ENCODE results near the gene NFE2L1.
"Not testable (repeated sequence)": the region's sequence is repeated elsewhere in the genome, so short reads cannot be mapped to it uniquely, and the experiment has no call there.

The NFE2L1 gene

DNA sequence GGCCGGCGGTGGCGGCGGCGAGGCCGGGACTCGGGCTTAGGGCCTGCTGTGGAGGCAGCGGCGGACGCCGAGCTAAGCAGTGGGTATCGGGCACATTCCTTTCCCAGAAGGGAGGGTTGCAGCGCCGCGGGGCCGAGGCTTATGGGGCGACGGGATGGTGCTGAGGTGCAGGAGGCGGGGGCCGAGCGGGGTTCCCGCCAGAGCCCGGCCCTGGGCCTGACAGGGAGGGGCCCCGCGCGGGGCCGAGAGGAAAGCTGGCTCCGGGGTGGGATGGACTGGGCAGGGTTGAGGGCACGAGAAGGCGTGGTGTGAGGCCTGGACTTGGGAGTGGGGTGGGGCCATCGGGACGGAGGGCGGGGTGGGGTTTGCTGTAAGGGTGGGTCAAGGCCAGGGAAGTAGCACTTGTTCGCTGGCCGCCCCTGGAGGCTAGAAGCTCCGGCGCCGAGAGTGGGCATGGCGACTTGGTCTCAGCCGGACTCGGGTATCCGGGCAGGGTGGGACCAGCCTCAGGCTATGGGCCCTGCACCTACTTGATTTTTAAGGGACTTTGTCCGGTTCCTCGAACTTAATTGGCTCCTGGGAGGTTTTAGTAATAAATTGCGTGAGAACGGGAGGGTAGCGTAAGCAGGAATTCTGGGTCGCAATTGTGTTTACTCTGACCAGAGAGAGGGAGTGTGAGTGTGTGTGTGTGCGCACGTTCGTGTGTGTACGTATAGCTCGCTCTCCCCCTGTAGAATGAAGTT, 396 bp downstream of the NFE2L1 start:
- DNase-seq (ENCODE audit: low spot score) = peak; percentile 88

DNA sequence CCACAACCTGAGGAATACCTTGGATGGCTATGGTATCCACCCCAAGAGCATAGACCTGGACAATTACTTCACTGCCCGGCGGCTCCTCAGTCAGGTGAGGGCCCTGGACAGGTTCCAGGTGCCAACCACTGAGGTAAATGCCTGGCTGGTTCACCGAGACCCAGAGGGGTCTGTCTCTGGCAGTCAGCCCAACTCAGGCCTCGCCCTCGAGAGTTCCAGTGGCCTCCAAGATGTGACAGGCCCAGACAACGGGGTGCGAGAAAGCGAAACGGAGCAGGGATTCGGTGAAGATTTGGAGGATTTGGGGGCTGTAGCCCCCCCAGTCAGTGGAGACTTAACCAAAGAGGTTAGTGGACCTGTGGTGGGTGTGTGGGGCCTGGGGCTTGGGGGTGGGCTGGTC, 3.1 kb downstream of the NFE2L1 start:
- DNase-seq (ENCODE audit: low spot score) = no peak

DNA sequence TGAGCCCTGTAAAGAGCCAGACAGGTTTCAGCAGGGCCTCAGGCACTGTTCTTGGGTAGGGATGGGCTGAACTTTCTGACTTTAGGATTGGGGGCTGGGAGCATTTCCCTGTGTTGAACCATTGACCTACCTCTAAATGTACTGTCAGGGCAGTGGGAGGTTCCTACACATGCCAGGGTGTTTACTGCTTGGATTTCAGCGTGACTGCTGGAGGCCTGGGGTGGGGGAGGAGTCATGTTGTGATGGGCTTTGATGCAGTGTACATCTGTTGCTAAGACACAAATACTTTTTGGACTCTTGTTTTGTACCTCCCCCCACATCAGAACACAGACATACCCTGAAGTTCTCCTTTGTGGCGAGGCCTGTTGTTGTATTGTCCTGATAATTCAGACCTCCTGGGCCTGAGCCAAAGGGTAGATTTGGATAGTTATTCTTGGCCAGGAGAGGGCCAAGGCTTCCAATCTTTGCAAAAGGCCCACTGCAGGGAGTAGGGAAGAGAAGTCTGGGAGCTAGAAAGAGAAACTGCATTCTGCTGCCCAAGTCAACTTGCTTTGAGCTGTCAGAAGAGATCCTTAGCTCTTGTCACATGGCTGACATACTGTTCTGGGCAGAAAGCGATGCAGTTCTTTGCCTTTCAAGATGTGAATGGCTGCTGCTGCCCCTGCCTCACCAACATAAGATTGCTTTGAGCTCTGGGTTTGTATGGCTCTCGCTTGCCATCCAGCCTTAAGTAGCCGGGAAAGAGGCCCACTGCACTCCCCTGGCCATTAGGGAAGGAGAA, 3.7 kb downstream of the NFE2L1 start:
- peak; percentile 52 for DNase-seq (ENCODE audit: low spot score)

DNA sequence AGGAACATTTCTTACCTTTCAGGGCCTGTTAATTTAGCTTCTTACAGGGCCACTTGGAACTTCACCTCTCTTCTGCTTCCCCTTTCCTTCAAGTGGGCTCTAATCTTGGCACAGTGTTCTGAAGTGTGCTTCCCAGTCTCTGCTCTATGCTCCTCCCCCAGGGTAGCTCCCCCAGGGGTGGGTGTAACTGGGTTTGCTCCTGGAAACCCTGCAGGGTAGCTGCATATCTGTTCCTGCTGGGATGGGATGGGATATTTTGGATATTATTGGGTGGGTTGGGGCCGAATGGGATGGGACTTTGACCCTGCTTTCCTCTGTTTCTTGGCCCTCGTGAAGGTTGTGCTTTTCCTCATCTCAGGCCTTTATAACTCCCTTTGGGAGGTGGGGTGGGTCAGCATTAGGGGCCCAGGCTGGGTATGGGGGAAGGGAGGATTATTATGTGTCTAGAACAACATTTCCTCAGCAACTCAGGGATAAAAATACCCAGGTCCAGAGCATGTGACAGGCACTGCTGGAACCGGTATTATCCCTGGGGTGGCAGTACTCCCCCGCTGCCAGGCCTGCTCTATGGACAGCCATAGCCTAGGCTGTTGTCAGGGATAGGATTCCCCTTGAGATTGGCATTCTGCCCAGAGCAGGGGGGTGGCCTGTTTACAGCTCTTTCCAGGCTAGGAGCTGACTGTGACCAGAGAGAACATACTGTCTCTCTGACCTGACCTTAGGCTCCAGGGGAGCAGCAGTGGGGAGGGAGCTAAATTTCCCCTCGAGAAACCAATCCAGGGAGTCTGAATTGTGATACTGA, 5.0 kb downstream of the NFE2L1 start:
- DNase-seq (ENCODE audit: low spot score) = no peak

DNA sequence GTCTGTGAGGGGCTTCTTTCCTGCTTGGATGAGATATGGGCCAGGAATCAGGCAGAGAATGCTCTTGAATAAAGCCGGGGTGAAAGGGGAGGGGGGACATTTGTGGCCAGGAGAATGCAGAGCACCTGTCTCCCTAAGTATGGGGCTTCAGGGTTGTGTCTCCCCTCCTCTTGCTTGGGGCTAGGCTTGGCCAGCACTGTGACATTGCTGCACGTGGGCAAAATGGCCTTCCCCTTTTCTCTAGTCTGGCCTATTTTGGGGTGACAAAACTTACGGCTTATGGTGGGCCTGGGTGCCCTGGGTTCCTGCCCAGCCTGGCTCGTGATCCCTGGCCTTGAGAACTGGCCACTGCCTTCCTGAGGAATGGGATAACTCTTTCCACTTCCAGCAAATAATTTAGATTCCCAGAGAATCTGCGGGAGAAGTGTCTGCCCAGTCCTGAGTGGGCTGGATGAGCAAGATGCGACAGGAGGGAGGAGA, 5.6 kb downstream of the NFE2L1 start:
- no peak for DNase-seq (ENCODE audit: low spot score)

DNA sequence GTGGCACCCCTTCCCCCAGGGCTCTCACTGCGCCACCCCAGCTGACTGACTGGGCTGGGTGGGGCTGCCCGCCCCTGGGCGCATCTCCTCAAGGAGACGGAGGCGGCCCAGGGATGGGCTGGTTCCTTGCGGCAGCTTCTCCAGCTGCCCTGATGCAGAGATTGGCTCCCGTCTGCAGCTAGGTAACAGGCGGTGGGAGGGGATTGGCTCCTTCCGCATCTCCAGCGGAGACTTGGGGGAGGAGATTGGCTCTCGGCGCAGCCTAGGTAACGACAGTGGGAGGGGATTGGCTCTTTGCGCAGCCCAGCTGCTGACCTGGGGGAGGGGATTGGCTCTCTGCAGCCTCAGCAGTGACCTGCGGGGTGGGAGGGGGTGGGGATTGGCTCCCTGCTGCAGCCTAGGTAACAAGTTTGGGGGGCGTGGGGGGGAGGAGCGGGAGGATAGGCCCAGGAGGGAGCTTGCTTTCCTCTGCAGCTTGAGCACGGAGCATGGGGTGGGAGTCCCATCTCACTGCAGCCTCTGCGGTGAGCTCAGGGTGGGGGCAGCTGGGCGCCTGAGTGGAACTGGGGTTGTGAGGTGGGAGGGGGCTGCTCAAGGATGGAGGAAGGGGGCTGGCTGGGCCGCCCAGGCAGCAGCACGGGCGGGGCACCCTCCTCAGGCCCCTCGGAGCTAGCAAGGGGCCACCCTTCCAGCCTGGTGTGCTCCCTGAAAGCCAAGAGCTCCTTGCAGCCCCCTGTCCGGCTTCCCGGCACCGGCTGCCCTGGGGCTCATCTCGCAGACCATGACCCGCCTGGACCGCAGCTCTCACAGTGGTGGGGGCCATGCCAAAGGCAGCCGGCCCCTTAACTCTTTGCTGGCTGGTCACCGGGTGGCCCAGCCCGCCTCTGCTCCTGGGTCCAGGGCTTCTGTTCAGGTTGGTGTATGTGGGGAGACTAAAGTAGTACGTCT, 6.4 kb downstream of the NFE2L1 start:
- DNase-seq (ENCODE audit: low spot score) = peak; percentile 63

DNA sequence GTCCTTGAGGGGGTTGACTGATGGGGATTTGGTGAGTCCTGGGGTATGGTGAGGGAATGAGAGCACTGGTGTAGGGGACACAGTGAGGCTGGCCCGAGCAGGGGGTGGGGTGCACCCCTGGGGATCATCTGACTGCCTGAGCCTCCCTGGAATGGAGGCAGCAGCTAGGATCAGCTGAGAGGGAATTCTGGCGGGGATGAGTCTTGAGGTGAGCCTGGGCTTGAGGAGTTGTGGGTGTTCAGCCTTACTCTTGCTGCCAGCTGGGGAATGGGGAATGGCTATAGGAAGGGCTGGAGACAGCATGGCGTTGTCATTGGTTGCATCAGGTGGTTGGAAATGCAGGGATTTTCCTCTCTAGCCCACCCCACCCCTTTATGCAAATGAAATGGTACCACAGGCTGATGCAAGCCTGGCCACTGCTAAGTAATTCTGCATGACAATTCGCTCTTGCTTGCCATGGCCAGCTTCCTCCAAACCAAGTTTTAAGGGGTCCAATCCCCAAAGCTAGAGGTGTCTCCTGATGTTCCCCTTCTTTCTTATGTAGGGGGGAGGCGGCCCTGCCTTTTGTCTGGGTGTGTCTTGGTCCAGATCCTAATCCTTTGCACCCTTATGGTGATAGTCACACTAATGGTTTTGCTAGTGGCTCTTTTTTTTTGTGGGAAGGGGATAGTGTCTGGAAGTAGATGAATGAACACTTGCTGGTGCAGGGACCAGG, 7.5 kb downstream of the NFE2L1 start:
- no peak for DNase-seq (ENCODE audit: low spot score)

DNA sequence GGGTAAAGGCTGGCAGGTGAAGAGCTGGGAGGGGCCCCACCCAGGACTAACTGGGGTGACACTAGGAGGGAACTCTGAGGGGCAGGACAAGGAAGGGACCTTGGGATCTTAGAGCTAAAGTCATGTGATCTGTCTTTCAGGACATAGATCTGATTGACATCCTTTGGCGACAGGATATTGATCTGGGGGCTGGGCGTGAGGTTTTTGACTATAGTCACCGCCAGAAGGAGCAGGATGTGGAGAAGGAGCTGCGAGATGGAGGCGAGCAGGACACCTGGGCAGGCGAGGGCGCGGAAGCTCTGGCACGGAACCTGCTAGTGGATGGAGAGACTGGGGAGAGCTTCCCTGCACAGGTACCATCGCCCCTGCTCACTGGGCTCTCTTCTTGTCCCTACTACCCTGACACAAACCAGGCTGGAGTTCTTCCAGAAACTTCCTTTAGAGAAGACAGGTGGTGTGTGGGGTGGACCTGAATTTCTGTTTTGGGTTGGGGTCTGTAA, 8.1 kb downstream of the NFE2L1 start:
- no peak for DNase-seq (ENCODE audit: low spot score)

DNA sequence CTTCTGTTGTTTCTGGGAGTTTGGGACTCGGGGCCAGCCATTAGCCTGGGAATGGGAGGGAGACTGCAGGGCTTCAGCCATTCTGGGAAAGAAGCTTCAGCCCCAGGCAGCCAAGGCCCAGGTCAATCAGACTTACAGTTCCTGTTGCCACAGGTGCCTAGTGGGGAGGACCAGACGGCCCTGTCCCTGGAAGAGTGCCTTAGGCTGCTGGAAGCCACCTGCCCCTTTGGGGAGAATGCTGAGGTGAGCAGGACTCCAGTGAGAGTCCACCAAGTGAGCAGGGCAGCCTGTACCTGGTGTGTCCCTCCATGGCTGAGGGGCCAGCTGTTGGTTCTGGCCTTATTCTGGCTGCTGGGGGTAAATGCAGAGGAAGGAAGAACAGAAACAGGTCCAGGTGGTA, 8.7 kb downstream of the NFE2L1 start:
- DNase-seq (ENCODE audit: low spot score) = no peak

DNA sequence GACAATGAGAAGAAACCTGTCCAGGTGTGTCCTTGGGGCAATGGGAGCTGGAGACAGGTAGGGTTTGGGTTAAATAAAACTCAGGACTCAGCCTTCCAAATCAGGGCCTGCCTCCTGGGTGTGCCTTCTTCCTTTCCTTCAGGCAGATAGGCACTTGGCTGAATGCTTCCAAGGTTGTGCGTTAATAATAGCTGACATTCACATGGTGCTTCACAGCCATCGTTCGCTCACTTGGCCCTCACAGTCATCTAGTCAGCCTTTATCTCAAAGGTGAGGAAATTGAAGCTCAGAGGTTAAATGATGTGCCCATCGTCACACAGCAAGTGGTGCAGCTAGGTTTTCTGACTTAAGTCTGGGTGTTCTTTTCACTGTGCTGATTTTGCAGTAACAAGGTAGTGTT, 9.5 kb downstream of the NFE2L1 start:
- no peak for DNase-seq (ENCODE audit: low spot score)

DNA sequence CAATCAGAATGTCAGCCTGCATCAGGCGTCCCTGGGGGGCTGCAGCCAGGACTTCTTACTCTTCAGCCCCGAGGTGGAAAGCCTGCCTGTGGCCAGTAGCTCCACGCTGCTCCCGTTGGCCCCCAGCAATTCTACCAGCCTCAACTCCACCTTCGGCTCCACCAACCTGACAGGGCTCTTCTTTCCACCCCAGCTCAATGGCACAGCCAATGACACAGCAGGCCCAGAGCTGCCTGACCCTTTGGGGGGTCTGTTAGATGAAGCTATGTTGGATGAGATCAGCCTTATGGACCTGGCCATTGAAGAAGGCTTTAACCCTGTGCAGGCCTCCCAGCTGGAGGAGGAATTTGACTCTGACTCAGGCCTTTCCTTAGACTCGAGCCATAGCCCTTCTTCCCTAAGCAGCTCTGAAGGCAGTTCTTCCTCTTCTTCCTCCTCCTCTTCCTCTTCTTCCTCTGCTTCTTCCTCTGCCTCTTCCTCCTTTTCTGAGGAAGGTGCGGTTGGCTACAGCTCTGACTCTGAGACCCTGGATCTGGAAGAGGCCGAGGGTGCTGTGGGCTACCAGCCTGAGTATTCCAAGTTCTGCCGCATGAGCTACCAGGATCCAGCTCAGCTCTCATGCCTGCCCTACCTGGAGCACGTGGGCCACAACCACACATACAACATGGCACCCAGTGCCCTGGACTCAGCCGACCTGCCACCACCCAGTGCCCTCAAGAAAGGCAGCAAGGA, 10.4 kb downstream of the NFE2L1 start:
- DNase-seq (ENCODE audit: low spot score) = no peak

DNA sequence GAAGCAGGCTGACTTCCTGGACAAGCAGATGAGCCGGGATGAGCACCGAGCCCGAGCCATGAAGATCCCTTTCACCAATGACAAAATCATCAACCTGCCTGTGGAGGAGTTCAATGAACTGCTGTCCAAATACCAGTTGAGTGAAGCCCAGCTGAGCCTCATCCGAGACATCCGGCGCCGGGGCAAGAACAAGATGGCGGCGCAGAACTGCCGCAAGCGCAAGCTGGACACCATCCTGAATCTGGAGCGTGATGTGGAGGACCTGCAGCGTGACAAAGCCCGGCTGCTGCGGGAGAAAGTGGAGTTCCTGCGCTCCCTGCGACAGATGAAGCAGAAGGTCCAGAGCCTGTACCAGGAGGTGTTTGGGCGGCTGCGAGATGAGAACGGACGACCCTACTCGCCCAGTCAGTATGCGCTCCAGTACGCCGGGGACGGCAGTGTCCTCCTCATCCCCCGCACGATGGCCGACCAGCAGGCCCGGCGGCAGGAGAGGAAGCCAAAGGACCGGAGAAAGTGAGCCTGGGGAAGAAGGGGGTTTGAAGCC, 11.0 kb downstream of the NFE2L1 start:
- DNase-seq (ENCODE audit: low spot score) = no peak

DNA sequence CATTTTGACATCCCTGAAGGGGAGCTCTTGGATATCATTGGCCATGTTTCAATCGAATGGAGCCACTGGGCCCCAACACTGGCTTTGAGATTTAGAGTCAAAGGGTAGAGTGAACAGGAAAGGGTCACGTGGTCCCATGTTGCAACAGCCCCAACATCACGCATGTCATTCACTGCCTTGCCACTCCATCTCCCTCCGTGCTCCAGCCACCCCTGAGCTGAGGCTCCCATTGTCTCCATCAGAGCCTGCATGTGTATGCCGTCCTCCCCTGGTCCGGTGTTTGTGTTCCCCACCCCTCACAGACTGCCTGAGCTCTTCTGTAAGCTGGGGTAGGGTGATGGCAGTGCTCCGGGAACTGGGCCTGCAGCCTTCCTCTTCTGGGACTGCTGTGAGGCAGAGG, 12.1 kb downstream of the NFE2L1 start:
- no peak for DNase-seq (ENCODE audit: low spot score)

DNA sequence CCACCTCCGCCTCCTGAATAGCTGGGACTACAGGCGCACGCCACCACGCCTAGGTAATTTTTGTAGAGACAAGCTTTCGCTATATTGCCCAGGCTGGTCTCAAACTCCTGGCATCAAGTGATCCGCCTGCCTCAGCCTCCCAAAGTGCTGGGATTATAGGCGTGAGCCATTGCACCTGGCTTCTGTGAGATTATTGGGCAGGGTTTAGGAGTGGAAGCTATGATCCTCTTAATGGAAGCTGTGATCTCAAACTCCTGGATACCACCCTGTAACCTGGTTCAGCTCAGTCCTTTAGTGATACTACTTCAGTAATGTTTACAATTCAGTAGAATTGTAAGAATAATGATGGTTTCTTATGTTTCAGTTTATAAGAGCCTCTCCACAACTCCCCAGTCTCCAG, 14.1 kb downstream of the NFE2L1 start:
- no peak for DNase-seq (ENCODE audit: low spot score)

DNA sequence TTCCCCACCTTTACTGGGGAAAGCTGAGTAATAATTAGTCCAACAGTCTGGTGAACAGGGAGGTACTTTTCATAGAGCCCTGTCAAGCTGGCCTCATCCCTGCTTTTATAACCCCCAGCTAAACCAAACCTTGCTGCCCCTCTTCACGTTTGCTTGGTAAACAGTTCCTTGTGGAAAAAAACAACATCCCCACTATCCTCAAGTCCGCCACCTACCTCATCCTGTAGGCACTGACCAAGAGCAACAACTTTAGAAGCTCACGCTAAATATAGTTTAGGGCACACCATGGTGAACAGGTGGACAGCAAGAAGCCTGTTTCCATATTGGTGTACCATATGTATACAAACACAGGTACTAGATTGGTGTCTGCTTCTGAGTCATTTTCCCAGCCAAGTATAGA, 16.5 kb downstream of the NFE2L1 start:
- DNase-seq (ENCODE audit: low spot score) = no peak

DNA sequence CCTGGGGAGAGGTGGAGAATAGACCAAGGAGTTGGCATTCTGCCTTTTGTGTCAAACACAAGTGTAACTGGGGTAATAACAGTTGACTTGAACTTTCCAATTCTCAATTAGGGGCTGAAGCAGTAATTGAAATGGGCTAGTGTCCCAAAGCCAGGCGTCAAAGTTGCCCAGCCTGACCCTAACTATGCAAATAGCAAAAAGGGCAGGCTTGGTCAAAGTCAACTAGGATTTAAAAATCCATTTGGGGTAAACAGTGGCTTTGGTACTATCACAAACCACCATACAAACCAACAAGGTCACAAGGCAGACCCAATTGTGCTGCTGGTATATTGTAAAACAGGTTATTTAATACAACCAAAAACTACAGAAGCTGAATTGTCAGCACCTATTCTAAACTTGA, 18.0 kb downstream of the NFE2L1 start:
- DNase-seq (ENCODE audit: low spot score) = no peak

DNA sequence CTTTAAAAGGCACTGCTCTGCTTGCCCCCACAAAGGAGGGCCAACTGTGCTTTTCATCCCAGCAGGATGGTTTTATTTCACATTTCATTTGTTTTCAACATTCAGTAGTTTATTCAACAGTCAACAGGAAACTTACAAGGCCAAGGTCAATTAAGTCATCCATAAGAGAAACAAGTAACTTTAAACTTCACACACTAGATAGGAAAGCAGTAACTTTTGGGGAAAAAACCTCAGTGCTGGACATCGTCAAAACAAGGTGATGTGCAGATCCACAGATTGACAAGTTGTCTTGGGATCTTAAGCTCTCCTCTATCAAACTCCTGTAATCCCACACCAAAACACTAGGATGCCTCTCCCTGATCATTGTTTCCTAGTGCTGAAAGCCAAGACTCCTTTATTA, 18.5 kb downstream of the NFE2L1 start:
- no peak for DNase-seq (ENCODE audit: low spot score)

DNA sequence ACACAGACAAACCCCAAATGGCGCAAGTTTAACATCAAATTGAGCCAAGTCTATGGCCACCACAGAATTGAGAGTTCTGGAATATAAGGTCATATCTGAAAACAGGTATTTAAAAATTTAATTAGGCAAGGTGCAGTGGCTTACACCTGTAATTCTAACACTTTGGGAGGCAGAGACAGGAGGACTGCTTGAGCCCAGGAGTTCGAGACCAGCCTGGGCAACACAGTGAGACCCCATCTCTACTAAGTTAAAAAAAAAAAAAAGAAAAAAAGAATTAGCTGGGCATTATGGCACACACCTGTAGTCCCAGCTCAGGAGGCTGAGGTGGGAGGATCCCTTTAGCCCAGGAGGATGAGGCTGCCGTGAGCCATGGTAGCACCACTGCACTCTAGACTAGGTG, 19.1 kb downstream of the NFE2L1 start:
- no peak for DNase-seq (ENCODE audit: low spot score)

DNA sequence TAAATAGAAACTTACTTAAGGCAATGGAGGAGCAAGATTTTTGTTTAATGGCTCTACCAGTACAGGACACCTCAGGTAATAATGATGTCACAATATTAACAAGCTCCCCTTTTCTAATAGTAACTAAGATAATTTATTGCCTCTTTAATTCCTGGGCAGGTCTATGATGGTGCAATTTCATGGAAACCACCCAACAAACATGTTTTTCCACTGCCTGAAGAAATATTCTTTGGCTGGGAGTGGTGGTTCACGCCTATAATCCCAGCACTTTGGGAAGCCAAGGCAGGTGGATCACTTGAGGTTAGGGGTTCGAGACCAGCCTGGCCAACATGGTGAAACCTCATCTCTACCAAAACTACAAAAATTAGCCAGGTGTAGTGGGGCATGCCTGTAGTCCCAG, 19.6 kb downstream of the NFE2L1 start:
- DNase-seq (ENCODE audit: low spot score) = not testable (repeated sequence)

DNA sequence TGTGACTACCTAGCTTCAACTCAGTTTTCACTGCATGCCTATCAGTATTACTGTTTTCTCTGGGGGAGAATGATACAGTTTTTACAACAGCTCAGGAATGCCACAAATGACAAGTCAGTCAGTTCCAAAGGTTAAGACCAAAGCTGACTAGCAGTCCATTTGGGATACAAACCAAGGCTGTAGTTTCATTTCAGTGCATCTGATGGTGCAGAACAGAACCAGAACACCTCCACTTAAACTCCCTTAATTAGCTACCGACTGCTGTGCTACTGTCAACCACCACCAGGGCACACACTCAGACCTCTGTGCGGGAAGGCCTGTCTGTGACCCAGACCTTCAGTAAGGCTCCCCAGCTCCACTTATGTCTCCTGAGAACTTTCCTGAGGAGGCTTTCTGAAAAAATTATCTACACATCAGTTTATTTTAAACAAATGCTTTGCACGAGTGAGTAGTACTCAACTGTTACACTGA, 20.4 kb downstream of the NFE2L1 start:
- peak; percentile 70 for DNase-seq (ENCODE audit: low spot score)

Data from AG08395 (cell line).